Upper lobe of left lung (tissue), 6 donors: ENCODE data around the gene AAR2. TPM values are rescaled to one million over a fixed set of nuclear protein-coding genes. Genes with fewer than 3 reads are reported as not detected.

ENCODE experiments used
- ATAC-seq, 2 donors: fragments of 200-7000 bp; cut with Tn5 transposase; one replicate each; pipeline ENCODE4 v1.9.1; 2022; ENCODE audit warnings: mild to moderate bottlenecking in 2 of 2, moderate library complexity in 2 of 2; ENCODE audit not compliant: low FRiP score in 2 of 2
- DNase-seq, 2 donors: peaks; one replicate each; pipeline ENCODE4 v3.0.0-alpha.2; 2019 to 2020
- H3K27ac ChIP-seq, 4 donors: fragments of 200-600 bp; sonication (generic); one replicate each; pipeline ENCODE4 v1.5.1; 2016 to 2019
- H3K27me3 ChIP-seq, 4 donors: fragments of 200-600 bp; sonication (generic); one replicate each; pipeline ENCODE4 v1.5.1; 2017 to 2019
- H3K36me3 ChIP-seq, 4 donors: fragments of 200-600 bp; sonication (generic); one replicate each; pipeline ENCODE4 v1.5.1; 2016 to 2019
- H3K4me1 ChIP-seq, 4 donors: fragments of 200-600 bp; sonication (generic); one replicate each; pipeline ENCODE4 v1.5.1; 2018 to 2019
- H3K4me3 ChIP-seq, 4 donors: fragments of 200-600 bp; sonication (generic); one replicate each; pipeline ENCODE4 v1.5.1; 2017 to 2019; ENCODE audit warnings: mild to moderate bottlenecking in 2 of 4, moderate library complexity in 1 of 4
- H3K9me3 ChIP-seq, 4 donors: fragments of 200-600 bp; sonication (generic); one replicate each; pipeline ENCODE4 v1.5.1; 2018 to 2019
- CTCF ChIP-seq, 6 experiments: fragments of 450-650 bp in 4 of 6; fragments of 200-600 bp in 2 of 6; sonication (generic) in 2 of 6; IDR thresholded peaks; one replicate each; pipeline ENCODE4 v1.5.1; 2016 to 2019; ENCODE audit warnings: antibody characterized with exemption in 6 of 6
- EP300 ChIP-seq, 4 donors: sonication (generic); formaldehyde crosslinking; IDR thresholded peaks; one replicate each; pipeline ENCODE4 v1.5.1; 2017; ENCODE audit warnings: antibody characterized with exemption in 4 of 4, control low read depth in 2 of 4
- POLR2A ChIP-seq, 4 donors: fragments of 450-650 bp; IDR thresholded peaks; one replicate each; pipeline ENCODE4 v1.5.1; 2016 to 2017; ENCODE audit warnings: antibody characterized with exemption in 4 of 4, mild to moderate bottlenecking in 2 of 4
- POLR2AphosphoS5 ChIP-seq, 2 donors: sonication (generic); formaldehyde crosslinking; IDR thresholded peaks; one replicate each; pipeline ENCODE4 v1.5.1; 2017; ENCODE audit warnings: antibody characterized with exemption in 2 of 2
- WGBS, 2 donors: methylation state at CpG; one replicate each; pipeline ENCODE4 v1.1.5; 2017 to 2018; 5-methylcytosine and 5-hydroxymethylcytosine counted together
- total RNA-seq, 6 donors: library from RNA; depleted of rRNA in 4 of 6; stranded (reverse); fragments of >200 nt in 4 of 6; gene quantifications; one replicate each; pipeline versions ENCODE4 v1.1.0 to v1.2.1, GENCODE V29; 2016 to 2021
- donor health status: DM: no; HTN: no; CAD: no; lungs with moderate emphysema.
- donor health status: DM: no; HTN: yes; CAD: no; lungs with severe emphysema.

Gene AAR2
- total RNA-seq, 6 donors from 2014 or later = 19.9 to 42.0 (median 25.3) TPM

GRCh38 chr20:36216314-36217025 is 19.8 kb upstream of the AAR2 start:
- H3K4me3 ChIP-seq = no peak overlapping the region
- H3K27ac ChIP-seq = no peak overlapping the region
- H3K27me3 ChIP-seq = no peaks in the 10 kb centered on the region
- no peak for DNase-seq
- H3K9me3 ChIP-seq = no peaks in the 10 kb centered on the region
- 73% methylated on average over 7 of the region's 7 CpGs for WGBS, 2 donors
- peaks cover 0 to 31% (median 9%) of the 10 kb centered on the region in 4 donors for H3K36me3 ChIP-seq
- TF ChIP-seq EP300 (IDR thresholded peaks at IDR 0.05) (no peak), POLR2AphosphoS5 (IDR thresholded peaks at IDR 0.05) (no peak), CTCF (IDR thresholded peaks at IDR 0.05) (no peak), POLR2A (IDR thresholded peaks at IDR 0.05) (no peak)
- ATAC-seq = no peak
- H3K4me1 ChIP-seq = no peaks in the 10 kb centered on the region

- no peak overlapping the region for H3K4me3 ChIP-seq
- DNase-seq = no peak
- 75 to 78% methylated on average over 4 of the region's 4 CpGs for WGBS, 2 donors
- H3K36me3 ChIP-seq = peaks cover 0 to 31% (median 11%) of the 10 kb centered on the region in 4 donors
- no peaks in the 10 kb centered on the region for H3K4me1 ChIP-seq
- H3K9me3 ChIP-seq = no peaks in the 10 kb centered on the region
- no peak overlapping the region for H3K27ac ChIP-seq
- TF ChIP-seq CTCF (IDR thresholded peaks at IDR 0.05) = no peak
- no peak for TF ChIP-seq POLR2AphosphoS5 (IDR thresholded peaks at IDR 0.05)
- TF ChIP-seq EP300 (IDR thresholded peaks at IDR 0.05) = no peak
- TF ChIP-seq POLR2A (IDR thresholded peaks at IDR 0.05) = no peak
- H3K27me3 ChIP-seq = no peaks in the 10 kb centered on the region
- ATAC-seq = no peak
These were observed 19.1 kb upstream of the AAR2 start for GRCh38 chr20:36217226-36217625.

GRCh38 chr20:36218380-36219064 is 17.8 kb upstream of the AAR2 start:
- WGBS, 2 donors = 72 to 79% methylated on average over 13 to 16 of the region's 16 CpGs
- peaks cover 0 to 33% (median 12%) of the 10 kb centered on the region in 4 donors for H3K36me3 ChIP-seq
- no peak for ATAC-seq

GRCh38 chr20:36219671-36220220 is 16.5 kb upstream of the AAR2 start:
- H3K4me3 ChIP-seq = no peak overlapping the region
- 92 to 96% methylated on average over 17 of the region's 17 CpGs for WGBS, 2 donors
- no peaks in the 10 kb centered on the region for H3K27me3 ChIP-seq
- TF ChIP-seq EP300 (IDR thresholded peaks at IDR 0.05) (no peak), POLR2AphosphoS5 (IDR thresholded peaks at IDR 0.05) (no peak), CTCF (IDR thresholded peaks at IDR 0.05) (no peak), POLR2A (IDR thresholded peaks at IDR 0.05) (no peak)
- H3K36me3 ChIP-seq = peaks cover 0 to 32% (median 7%) of the 10 kb centered on the region in 4 donors
- no peaks in the 10 kb centered on the region for H3K9me3 ChIP-seq
- ATAC-seq (no peak), DNase-seq (peak in 1 of 2 donors; percentile 56)
- H3K4me1 ChIP-seq = no peaks in the 10 kb centered on the region
- no peak overlapping the region for H3K27ac ChIP-seq

More at GRCh38 chr20:36218380-36219064, 17.8 kb upstream of the AAR2 start:
- Histone ChIP-seq H3K27me3 (no peaks in the 10 kb centered on the region), H3K9me3 (no peaks in the 10 kb centered on the region), H3K4me3 (no peak overlapping the region), H3K4me1 (no peaks in the 10 kb centered on the region), H3K27ac (no peak overlapping the region)
- no peak for DNase-seq
- TF ChIP-seq CTCF (IDR thresholded peaks at IDR 0.05) (no peak), POLR2A (IDR thresholded peaks at IDR 0.05) (no peak), POLR2AphosphoS5 (IDR thresholded peaks at IDR 0.05) (no peak), EP300 (IDR thresholded peaks at IDR 0.05) (no peak)
